22Rv1 (cell line): ENCODE results near the gene PACRG.

Experiments
- ZFX ChIP-seq: fragments of 450-650 bp; IDR thresholded peaks from 2 replicates; pipeline ENCODE4 v1.6.1; 2017; ENCODE audit warnings: antibody characterized with exemption, borderline replicate concordance
- TF ChIP-seq, protein P1 (sequence below): fragments of 450-650 bp; IDR thresholded peaks from 2 replicates; pipeline ENCODE4 v1.5.1; 2017; ENCODE audit warnings: mild to moderate bottlenecking

DNA sequence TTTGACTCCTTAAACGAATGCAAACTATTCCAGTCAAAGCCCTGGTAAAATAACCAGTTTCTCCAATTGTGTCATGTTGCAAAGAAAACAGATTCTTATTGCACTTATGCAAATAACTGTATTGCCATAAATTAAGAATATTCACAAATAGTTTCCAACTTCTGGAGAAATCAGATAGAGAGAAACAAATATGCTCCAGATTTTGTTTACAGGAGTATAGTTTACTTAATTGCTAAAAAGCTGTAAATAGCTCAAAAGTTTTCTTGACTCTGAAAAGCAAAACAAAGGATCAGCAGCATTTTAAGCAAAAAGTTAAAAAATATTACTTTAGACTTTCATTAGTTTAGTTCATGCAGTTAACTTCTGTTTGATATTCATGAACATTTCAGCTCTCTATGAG, 304.2 kb downstream of the PACRG start:
- TF ChIP-seq, protein P1, sequence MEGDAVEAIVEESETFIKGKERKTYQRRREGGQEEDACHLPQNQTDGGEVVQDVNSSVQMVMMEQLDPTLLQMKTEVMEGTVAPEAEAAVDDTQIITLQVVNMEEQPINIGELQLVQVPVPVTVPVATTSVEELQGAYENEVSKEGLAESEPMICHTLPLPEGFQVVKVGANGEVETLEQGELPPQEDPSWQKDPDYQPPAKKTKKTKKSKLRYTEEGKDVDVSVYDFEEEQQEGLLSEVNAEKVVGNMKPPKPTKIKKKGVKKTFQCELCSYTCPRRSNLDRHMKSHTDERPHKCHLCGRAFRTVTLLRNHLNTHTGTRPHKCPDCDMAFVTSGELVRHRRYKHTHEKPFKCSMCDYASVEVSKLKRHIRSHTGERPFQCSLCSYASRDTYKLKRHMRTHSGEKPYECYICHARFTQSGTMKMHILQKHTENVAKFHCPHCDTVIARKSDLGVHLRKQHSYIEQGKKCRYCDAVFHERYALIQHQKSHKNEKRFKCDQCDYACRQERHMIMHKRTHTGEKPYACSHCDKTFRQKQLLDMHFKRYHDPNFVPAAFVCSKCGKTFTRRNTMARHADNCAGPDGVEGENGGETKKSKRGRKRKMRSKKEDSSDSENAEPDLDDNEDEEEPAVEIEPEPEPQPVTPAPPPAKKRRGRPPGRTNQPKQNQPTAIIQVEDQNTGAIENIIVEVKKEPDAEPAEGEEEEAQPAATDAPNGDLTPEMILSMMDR = no peak
- TF ChIP-seq ZFX = no peak
